AG09309 (cell line): ENCODE data around the gene APOA5.
A peak's percentile ranks its signal among the peaks of the same experiment; 100 is the strongest.
"Not testable (repeated sequence)": the region's sequence is repeated elsewhere in the genome, so short reads cannot be mapped to it uniquely, and the experiment has no call there.

Source experiments
- DNase-seq: peaks from one replicate; pipeline ENCODE4 v3.0.0-alpha.2; 2010; ENCODE audit warnings: low read depth
- H3K4me3 ChIP-seq: 2 replicates; pipeline ENCODE4 v1.5.1; 2011; ENCODE audit warnings: mild to moderate bottlenecking, low read depth, low read length, moderate library complexity; ENCODE audit not compliant: control insufficient read depth
- TF ChIP-seq, protein P1 (sequence below): IDR thresholded peaks from 2 replicates; pipeline ENCODE4 v1.5.1; 2011; ENCODE audit warnings: mild to moderate bottlenecking, low read depth, low read length, inconsistent platforms; ENCODE audit not compliant: insufficient read depth, control insufficient read depth; ENCODE audit errors: missing control alignments

Gene APOA5

DNA sequence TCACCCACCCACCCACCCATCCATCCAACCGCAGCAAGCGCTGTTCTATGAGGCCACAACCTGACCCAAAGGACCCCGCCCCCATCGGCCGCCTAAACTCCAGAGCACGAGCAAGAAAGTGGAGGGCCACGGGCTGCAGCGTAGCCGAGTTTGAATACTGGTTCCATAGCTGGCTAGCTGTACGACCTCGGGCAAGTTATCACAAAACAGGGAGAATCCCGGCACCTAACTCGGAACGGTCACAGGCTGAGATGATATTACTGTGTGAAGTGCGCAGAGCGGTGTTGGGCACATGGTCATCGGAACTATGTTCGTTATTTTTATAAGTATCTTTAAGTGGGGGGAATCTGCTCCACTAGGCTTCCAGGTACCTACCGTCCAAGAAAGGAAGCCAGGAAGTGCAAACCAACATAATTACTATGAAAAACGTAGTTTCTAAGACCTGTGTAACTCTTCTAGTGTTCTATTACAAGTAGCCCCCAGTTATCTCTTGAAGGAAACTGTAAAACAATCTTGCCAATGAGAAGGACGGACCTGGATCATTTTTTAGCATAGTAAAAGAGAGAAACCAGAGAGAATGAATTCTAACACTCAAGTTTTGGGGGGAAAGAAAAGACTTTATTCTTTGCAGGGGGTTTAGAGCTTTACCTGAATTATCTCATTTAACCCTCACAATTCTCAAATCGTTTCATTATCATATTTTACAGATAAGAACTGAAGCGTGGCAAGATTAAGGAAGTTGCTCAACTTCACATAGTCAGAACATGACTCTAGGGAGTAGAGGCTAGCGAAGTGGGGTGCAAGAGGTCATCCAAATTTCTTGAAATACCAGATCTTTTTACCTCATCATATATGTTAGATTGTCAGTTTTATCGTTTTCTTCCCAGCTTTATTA is 18.2 kb downstream of the APOA5 start:
- DNase-seq = no peak
- TF ChIP-seq, protein P1, sequence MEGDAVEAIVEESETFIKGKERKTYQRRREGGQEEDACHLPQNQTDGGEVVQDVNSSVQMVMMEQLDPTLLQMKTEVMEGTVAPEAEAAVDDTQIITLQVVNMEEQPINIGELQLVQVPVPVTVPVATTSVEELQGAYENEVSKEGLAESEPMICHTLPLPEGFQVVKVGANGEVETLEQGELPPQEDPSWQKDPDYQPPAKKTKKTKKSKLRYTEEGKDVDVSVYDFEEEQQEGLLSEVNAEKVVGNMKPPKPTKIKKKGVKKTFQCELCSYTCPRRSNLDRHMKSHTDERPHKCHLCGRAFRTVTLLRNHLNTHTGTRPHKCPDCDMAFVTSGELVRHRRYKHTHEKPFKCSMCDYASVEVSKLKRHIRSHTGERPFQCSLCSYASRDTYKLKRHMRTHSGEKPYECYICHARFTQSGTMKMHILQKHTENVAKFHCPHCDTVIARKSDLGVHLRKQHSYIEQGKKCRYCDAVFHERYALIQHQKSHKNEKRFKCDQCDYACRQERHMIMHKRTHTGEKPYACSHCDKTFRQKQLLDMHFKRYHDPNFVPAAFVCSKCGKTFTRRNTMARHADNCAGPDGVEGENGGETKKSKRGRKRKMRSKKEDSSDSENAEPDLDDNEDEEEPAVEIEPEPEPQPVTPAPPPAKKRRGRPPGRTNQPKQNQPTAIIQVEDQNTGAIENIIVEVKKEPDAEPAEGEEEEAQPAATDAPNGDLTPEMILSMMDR = no peak
- peak overlapping the region; percentile 67 for H3K4me3 ChIP-seq

DNA sequence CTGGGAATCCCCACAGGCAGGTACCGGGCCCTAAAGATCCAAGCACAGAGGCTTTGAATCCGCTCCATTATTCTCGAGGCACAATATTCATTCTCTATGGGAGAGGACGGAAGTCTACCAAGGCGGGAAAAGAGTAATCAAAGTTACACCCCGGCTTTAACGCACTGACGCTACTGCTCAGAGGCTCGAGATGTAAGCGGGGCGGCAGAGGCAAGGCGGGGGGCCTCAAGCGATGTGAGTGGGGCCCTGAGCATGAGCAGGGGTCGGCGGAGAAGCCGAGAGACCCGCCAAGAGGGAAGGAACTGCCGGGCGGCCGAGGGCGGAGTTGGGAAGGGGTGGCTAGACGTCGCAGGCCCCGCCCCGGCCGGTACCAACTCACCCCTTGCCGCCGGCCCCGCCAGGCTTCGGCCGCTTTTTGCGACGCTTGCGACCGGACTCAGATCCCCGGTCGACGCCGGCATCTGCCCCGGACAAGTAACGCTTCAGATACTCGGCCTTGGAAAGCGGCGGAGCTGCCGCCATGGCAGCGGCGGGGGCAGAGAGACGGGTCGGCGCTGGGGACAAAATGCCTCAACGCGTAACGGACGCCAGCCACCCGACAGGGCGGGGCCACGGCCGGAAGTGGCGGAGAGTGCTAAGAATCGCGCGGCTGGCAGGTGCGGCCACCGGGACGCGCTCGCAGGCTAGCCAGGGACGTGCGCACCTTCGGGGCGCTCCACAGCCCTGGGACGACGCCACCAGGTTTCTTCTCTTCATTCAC is 19.1 kb downstream of the APOA5 start, which contains the start of gene BUD13:
TSS of gene BUD13 (minus strand) at position 545 of the 760 bp plus-strand sequence. CDS start at position 522, 23 bp downstream.
- H3K4me3 ChIP-seq = peak within 1 kb of the TSS; percentile 67
- DNase-seq = no peak
- TF ChIP-seq, protein P1 = no peak

DNA sequence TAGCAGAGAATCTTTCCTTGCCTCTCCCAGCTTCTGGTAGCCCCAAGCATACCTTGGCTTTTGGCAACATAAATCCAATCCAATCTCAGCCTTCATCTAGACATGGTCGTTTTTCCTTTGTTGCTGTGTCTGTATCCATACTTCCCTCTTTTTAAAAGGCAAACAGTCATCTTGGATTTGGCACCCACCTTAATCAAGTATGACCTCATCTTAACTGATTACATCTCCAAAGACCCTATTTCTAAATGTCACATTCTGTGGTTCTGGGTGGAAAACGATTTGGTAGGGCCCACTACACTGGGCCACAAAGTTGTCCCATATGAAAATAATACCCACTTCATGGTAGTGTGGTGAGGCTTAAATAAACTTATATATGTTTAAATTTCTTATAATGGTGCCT is 19.7 kb downstream of the APOA5 start:
- H3K4me3 ChIP-seq = peak overlapping the region; percentile 67
- DNase-seq = no peak
- TF ChIP-seq, protein P1 = no peak

DNA sequence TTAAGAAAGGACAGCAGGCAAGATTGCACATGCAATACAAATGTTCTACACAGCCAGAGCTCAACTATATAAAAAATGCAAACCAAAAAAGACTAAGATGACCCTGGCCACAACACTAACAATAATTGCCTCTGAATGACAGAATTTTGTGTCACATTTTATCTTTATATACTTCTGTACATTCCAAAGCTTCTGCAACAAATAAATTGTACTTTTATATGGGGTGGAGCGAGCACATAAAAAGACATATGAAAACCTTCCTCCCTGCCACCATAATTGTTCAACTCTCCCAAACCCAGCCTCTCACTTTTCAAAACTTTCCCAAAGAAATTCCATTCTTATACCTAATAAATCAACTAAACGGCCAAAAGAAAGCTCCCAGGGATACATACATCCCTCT is 29.5 kb downstream of the APOA5 start:
- H3K4me3 ChIP-seq = no peak overlapping the region
- TF ChIP-seq, protein P1 = no peak
- DNase-seq = no peak

DNA sequence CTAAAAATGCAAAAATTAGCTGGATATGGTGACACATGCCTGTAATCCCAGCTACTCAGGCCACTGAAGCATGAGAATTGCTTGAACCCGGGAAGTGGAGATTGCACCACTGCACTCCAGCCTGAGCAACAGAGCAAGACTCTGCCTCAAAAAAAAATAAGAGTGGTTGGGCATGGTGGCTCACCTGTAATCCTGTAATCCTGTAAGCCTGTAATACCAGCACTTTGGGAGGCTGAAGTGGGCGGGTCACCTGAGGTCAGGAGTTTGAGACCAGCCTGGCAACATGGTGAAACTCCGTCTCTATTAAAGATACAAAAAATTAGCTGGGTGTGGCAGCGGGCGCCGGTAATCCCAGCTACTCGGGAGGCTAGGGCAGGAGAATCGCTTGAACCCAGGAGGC is 35.6 kb downstream of the APOA5 start:
- not testable (repeated sequence) for H3K4me3 ChIP-seq, DNase-seq

DNA sequence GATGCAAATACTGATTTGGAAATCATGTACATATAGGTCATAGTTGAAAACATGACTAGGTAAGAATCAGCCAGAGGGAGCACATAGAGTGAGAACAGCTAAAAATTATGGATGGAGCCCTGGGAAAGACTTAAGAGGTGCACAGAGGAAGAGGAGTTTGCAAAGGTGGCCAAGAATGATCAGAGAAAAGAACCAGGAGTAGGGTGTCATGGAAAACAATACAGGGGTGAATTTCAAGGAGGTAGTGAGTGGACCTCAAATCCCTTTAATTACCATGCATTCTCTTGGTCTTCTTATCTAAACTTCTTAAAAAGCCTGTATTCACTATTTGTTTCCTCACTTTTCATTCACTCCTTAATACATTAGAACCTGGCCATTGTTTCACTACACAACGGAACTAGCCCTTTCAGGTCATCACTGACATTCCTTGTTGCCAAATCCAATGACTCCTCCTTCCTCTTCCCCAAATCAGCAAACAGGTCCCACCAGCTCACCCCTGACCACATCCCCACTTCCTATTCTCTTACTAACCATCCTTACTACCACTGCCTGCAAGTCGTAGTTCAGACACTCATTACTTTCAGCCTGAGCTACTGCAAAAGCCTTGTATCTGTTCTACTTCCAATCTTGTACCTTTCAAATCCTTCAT is 41.5 kb downstream of the APOA5 start:
- TF ChIP-seq, protein P1 = no peak
- H3K4me3 ChIP-seq = no peak overlapping the region

DNA sequence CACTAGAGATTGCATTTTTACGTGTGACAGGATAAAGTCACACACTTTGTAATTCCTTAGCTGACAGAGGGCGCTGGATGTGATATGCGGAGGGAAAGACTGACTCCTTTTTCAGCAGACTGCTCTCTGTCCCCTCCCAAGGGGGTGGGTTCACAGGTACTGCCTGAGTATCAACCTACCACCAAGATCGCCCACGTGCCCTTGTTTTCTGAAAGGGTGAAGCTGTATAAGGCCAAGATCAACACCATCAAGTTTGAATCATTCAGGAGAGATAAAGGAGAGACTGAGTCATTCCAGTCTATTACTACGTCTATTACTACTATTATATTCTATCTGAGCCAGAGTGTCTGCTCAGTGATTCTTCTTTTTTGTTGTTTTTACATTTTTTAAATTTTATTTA is 49.6 kb downstream of the APOA5 start:
- H3K4me3 ChIP-seq = no peak overlapping the region
- DNase-seq = no peak
- TF ChIP-seq, protein P1 = no peak

More for the DNA sequence above, 41.5 kb downstream of the APOA5 start:
- DNase-seq = no peak
